Measurements from ENCODE around the gene SAP30BP.

The SAP30BP gene

DNA sequence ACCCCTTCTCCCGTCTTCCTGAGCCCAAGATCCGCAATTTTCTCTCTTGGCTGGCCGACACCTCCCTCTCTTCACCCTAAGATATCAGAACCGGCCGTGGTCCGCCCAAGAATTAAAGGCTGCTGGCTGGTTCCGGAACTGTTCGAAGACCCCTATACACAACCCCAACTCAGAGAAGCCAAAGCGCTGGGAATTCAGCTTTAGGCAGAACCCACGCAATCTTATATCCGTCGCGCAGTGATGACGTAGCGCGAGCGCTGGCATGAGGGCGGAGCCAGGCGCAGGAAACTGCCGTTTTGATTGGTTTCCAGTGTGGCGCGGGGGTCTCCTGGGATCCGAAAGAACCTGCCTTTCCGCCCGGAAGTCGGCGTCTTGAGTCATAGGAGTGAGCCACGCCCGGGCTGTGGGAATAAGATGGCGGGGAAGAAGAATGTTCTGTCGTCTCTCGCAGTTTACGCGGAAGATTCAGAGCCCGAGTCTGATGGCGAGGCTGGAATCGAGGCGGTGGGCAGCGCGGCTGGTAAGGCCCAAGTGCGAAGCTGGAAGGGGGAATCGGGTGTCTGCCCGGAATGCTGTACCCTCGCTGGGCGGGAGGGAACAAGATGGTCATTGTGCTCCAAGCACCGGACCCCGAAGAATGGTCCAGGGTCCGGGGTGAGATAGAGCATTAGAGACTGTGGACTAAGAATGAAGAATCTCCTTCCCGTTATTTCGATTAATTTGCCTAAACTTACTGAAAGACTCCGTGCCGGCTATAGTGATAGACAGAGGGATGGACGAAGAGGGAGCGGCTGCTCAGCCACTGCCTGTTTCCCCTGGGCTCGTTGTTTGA, at the start of gene SAP30BP, which contains the start of gene RECQL5:
Gene SAP30BP (plus strand): TSS at position 380 of the 832 bp plus-strand sequence. CDS start 35 bp downstream, at position 415.
Gene RECQL5 (minus strand): TSS at position 196 of the 832 bp plus-strand sequence. CDS start 597 bp downstream, outside the sequence.
- peak; percentile 98 for DNase-seq

DNA sequence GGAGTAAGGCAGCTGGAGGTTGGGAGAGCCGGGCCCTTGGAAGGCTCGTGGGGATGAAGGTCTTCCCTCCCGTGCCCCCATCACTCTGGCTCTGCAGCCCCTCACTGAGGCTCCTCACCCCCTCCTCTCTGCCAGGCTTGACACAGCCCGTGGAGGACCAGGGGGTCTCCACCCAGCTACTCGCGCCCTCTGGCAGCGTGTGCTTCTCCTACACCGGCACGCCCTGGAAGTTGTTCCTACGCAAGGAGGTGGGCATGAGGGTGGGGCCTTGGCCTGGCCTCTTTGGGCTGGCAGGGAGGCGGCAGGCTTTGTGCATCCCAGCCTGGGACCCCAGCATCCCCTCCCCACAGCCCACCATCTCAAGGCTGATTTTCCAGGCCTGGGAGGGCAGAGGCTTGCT, 49.5 kb upstream of the SAP30BP start:
- no peak for DNase-seq

- no peak for DNase-seq
Measured at GRCh38 chr17:75619506-75620431, 47.4 kb upstream of the SAP30BP start.

DNA sequence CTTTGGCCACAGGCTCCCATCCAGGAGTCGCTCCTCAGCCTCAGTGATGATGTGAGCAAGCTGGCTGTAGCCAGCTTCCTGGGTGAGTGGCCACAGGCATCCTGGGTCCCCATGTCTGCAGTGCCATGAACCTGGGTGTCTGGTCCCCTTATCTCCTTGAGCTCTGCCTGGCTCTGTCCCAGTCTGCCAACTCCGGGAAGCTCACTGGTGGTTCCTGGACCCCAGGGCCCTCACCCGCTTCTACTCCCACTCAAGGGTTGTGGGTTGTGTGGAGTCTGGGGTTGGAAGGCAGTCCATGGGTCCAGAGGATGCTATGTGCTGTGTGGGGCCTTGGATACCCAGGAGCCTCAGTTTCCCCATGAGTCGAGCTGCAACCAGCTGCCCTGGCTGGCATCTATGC, 45.6 kb upstream of the SAP30BP start:
- no peak for DNase-seq

DNA sequence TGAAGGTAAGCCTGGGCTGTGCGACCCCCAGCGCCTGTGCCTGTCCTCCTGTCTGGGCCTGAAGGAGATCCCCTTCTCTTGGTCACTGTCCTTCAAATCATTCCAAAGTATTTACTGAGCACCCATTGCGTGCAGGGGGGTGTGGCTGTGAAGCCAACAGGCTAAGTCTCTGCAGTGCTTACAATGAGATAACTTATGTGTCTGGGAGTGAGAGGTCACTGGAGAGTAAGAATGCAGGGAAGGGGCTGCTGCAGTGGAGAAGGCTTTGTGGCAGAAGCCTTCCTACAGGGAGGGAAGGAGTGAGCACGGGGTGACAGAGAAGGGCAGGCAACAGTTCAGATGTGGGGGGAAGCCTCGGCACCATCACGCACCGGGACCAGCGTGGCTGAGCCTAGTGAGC, 45.1 kb upstream of the SAP30BP start:
- DNase-seq = no peak

DNA sequence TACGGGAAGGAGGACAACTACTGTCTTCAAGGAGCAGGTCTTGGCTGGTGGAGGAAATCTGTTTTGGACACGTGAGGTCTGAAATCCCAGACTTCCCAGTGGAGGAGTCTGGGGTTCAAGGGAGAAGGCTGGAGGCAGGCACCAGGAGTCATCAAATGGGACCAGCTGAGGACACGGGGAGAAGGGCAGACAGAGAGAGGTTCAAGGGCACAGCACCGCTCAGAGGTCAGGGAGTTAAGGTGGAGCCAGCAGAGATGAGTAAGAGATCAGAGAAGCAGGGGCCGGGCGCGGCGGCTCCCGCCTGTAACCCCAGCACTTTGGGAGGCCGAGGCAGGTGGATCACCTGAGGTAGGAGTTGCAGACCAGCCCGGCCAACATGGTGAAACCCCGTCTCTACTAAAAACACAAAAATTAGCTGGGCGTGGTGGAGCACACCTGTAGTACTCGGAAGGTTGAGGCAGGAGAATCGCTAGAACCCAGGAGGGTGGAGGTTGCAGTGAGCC, 44.3 kb upstream of the SAP30BP start:
- DNase-seq = no peak

GRCh38 chr17:75623386-75623785, 43.8 kb upstream of the SAP30BP start:
- DNase-seq = no peak

DNA sequence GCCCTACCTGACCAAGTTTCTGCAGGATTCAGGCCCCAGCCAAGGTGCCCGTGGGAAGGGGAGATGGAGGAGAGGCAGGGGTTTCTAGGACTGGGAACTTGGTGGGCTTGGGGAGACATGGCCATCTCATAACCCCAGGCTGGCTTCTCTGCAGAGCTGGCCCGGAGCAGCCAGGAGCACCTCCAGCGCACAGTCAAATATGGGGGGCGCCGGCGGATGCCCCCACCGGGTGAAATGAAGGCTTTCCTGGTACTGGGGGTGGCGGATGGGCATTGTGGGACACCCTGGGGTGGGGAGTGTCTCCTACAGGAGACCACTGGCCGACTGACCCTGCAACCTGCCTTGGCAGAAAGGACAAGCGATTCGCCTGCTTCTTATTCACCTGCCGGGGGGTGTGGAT, 43.1 kb upstream of the SAP30BP start:
- DNase-seq = no peak

DNA sequence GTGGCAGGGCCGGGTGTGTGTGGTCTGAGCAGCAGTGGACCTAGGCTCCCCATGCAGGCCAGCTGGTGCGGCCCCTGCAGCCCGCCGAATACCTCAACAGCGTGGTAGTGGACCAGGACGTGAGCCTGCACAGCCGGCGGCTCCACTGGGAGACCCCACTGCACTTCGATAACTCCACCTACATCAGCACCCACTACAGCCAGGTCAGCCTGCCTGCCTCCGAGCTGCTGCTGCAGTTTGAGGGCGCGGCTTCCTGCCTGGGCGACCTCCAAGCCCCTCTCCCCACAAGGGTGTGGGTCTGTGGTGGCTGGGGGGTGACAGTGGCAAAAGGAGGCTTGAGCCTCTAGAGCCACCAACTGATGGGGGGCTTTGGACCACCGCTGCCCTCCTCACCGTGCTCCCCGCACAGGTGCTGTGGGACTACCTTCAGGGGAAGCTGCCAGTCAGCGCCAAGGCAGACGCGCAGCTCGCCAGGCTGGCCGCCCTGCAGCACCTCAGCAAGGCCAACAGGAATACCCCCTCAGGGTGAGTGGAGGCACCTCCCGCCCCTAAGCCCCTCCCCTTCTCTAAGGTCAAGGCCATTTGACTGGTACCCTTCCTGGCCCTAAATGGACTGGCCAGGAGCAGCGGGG, 42.3 kb upstream of the SAP30BP start:
- DNase-seq = no peak

GRCh38 chr17:75625813-75626486, 41.2 kb upstream of the SAP30BP start:
- DNase-seq = no peak

DNA sequence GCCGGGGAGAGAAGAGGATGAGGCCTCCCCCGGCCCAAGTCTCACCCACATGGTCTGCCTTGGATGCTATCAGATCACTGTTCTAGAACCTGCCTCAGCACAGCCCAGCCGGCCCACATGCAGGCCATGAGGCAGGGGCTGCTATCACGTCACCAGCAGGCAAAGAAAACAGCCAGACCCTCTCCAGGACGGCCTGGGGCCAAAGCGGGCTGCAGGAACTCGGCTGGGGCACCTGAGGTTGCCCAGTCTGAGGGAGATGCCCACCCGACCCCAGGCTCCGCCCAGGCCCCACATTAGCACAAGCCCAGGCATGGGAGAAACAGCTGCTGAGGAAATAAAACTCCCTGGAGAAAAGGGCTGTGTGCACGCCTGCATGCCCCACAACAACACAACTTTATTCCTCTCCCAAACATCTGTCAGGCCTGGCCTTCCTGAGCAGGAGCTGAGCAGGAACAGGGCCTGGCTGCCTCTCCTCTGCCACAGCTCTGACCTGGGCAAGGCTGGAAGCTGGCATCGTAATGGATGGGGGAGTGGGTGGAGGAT, 40.6 kb upstream of the SAP30BP start:
- no peak for DNase-seq

- no peak for DNase-seq
Measured at GRCh38 chr17:75627094-75627493, 40.0 kb upstream of the SAP30BP start.

DNA sequence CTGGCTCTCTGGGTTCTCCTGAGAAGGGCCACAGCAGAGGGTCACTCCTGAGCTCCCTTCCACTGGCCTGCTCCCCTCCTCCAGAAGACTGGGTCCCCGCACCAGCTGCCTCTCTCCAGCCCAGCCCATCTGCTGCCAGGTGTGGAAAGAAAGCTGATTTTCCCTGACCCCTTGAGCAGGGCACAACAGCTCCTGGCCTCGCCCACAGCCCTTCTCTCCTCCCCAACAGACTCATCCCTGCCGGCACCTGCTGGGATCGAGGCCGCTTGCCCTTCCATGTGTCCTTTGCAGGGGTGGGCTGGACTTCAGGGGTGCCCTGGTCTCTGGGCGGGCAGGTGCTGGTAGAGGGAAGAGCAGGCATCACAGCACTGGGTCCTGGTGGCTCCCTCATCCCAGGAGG, 38.7 kb upstream of the SAP30BP start:
- DNase-seq = no peak

- DNase-seq = no peak
Measured at GRCh38 chr17:75629157-75629556, 38.0 kb upstream of the SAP30BP start.

DNA sequence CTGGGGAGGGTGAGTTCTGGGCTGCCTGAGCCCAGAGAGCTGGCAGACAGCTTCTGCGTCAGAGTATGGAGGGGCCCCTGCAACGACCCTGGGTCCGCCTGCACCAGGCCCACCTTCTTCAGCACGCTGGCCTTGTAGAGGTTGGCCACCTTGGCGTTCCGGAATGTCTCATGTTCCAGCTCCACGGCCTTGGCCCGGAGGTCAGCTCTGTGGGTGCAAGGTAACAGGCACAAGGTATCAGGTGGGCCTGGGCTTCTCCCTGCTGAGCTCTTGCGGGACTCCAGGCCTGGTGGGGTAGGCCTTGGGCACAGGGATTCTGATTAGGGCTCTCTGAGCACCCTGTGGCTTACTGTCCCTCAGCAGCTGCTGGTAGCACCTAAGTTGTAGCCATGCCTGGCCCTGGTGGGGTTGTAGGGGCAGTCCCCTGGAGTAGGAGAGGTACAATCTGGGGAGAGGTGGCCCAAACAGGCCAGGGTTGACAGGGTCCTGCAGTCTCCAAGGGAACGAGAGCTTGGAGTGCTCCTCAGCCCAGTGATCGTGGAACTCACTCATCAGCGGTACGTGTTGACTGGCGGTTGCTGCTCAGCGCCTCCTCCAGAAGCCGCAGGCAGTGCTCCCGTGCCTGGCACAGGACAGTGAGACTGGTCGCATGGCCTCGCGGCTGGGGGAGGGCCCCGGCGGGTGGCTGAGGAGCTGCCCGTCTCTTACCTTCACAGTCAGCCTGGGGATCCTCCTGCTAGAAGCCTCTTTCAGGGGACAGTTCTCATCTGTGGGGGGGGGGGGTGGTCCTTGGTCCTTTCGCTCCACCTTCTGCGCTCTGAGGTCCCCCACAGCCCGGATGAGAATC, 36.8 kb upstream of the SAP30BP start:
- no peak for DNase-seq

GRCh38 chr17:75631353-75631752, 35.8 kb upstream of the SAP30BP start:
- DNase-seq = no peak

- no peak for DNase-seq
Measured at GRCh38 chr17:75632428-75632827, 34.7 kb upstream of the SAP30BP start.

- DNase-seq = peak; percentile 82
Measured at GRCh38 chr17:75632863-75633485, 34.2 kb upstream of the SAP30BP start, which contains the start of gene SMIM5. Gene SMIM5, plus strand, starts transcription at chr17:75633434. Its CDS starts 6,768 bp downstream, at chr17:75640202.

DNA sequence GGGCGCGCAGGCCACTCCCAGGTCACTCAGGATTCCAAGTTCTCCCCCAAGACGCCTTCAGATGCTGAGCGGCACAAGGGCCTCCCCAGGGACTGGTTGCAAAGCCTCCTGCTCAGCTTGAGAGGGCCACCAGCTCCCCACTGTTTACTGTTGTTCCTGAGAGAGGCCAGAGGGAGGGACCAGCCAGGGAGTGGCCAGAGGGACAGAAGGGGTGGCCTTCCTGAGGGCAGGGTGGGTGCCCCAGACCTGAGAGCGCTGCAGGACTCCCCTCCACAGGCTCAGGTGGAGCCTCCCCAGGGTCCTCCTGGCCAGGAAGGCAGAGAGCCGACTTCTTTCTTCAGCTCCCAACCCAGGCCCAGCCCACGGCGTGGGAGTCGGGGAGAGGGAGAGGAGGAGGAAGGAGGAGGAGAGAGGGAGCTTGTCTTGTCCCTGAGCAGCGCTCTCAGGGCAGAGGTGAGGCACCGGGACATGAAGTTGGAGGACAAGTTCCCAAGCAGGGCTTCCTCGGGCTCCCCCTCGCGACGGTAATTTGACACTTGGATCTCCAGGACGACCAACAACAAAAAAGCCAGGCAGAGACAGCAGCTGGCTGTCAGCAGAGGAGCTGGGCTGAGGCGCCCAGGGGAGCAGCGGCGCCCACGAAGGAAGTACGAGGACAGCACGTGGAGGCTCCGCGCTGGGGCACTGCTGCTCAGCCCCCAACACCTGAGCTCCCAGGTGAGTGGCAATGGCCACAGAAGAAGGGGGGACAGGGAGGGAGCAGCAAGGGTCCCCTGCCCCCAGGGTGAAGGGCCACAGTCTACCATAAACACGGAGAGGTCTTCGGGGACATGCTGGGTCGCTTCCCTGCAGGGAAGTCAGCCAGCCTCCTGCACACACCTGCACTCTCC, 33.4 kb upstream of the SAP30BP start:
- DNase-seq = peak; percentile 52

All from stimulated activated CD4-positive, alpha-beta T cell treated with anti-CD3 and anti-CD28 coated beads, Interleukin-1b, Interleukin-23, amount 100 ng/mL, for 48 hours (primary cell).